ENCODE data around the gene EVC. TPM values are rescaled to one million over a fixed set of nuclear protein-coding genes. Genes with fewer than 3 reads are reported as not detected.

The EVC gene
- total and polyA plus RNA-seq, 2 experiments from 2014 or later: 4.8 to 8.6 TPM

DNA sequence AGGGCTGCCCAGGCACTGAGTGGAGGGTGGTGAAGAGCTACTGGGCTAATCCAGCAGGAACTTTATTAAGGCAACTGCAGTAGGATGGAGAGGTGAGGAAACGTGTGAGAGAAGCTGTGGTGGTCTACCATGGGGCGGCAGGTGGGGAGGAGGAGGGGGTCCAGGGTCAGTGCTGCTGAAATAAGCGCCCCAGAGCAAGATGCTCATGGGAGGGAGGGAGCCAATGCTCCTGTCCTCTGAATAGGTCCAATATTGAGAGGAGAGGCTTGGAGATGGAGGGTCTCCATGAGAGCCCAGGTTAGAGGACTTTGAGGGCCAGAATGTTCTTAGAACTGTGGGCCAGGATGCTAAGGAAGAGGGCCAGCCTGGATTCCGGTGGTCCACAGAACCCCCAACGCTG is 35.2 kb downstream of the EVC start:
- no peak for DNase-seq (ENCODE audit: low spot score)
- H3K79me2 ChIP-seq: no peaks in the 10 kb centered on the region
- no peak overlapping the region for H3K4me2 ChIP-seq
- no peaks in the 10 kb centered on the region for H3K27me3 ChIP-seq
- 98% methylated on average over 5 of the region's 5 CpGs for WGBS (ENCODE audit: low lambda C conversion rate, missing lambda C conversion rate)
- H2AFZ ChIP-seq: no peak overlapping the region
- H3K27ac ChIP-seq: no peak overlapping the region
- no peaks in the 10 kb centered on the region for H3K9me3 ChIP-seq (ENCODE audit: low read depth)
- no peaks in the 10 kb centered on the region for H4K20me1 ChIP-seq (ENCODE audit: insufficient read depth, poor library complexity, severe bottlenecking)
- H3K4me3 ChIP-seq: no peak overlapping the region
- H3K9me2 ChIP-seq (replicated peaks; ENCODE audit: insufficient read depth): no peaks in the 10 kb centered on the region
- TF ChIP-seq EZH2 (IDR thresholded peaks at IDR 0.05; ENCODE audit: borderline replicate concordance) (no peak), EZH2phosphoT487 (IDR thresholded peaks at IDR 0.05; ENCODE audit: low read depth, severe bottlenecking, unreplicated experiment) (no peak), CTCF (IDR thresholded peaks at IDR 0.05; ENCODE audit: poor library complexity) (no peak)
- no peaks in the 10 kb centered on the region for H3K36me3 ChIP-seq (replicated peaks; ENCODE audit: insufficient read depth, low read depth)
- H3K4me1 ChIP-seq (ENCODE audit: insufficient read depth): no peaks in the 10 kb centered on the region

DNA sequence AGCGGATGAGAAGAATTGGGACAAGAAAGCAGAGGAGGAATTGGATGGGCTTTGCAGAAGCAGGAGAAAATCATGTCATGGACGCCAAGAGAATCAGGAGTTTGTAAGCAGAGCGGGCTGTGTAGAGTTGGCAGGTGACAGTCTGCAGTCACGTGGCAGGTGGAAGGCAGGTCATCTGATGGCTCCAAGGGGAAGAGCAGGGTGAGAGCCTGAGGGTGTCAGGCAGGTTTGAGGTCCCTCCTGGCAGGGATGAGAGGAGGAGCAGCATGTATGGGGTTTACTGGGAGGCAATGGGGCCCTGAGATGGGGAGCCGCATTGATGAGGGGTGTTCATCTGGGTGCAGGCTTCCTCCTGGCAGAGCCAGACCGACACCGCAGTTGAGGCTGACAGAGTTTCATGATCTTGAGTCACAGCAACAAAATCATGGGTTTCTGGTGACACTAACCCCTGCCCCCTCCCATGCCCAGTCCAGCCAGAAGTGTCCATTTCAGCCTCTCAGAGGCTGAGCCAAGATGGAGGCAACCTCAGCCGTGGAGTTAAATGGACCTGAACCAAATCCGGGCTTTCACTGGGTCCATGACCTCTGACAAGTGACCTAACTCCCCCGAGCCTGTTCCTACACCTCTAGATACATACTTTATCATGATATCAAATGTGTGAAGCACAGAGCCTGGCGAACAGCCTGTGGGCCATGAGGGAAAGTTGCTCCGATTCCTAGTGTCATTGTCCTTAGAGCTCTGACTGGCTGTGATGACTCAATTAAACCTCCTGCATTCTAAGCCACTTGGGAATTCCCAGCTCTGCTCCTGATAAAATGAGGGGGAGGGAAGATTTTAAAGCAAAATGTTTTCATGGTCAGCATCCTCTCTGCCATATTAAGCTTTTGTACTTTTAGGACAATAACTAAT is 36.1 kb downstream of the EVC start:
- DNase-seq (ENCODE audit: low spot score): no peak
- Histone ChIP-seq H4K20me1 (ENCODE audit: insufficient read depth, poor library complexity, severe bottlenecking) (no peaks in the 10 kb centered on the region), H3K9me2 (replicated peaks; ENCODE audit: insufficient read depth) (no peaks in the 10 kb centered on the region), H3K27me3 (no peaks in the 10 kb centered on the region), H3K36me3 (replicated peaks; ENCODE audit: insufficient read depth, low read depth) (no peaks in the 10 kb centered on the region), H3K27ac (peak overlapping the region; percentile 77), H3K79me2 (no peaks in the 10 kb centered on the region), H2AFZ (no peak overlapping the region), H3K4me3 (no peak overlapping the region), H3K4me1 (ENCODE audit: insufficient read depth) (no peaks in the 10 kb centered on the region), H3K4me2 (no peak overlapping the region), H3K9me3 (ENCODE audit: low read depth) (no peaks in the 10 kb centered on the region)
- 91% methylated on average over 12 of the region's 12 CpGs for WGBS (ENCODE audit: low lambda C conversion rate, missing lambda C conversion rate)
- TF ChIP-seq EZH2phosphoT487 (IDR thresholded peaks at IDR 0.05; ENCODE audit: low read depth, severe bottlenecking, unreplicated experiment) (no peak), CTCF (IDR thresholded peaks at IDR 0.05; ENCODE audit: poor library complexity) (no peak), EZH2 (IDR thresholded peaks at IDR 0.05; ENCODE audit: borderline replicate concordance) (no peak)

DNA sequence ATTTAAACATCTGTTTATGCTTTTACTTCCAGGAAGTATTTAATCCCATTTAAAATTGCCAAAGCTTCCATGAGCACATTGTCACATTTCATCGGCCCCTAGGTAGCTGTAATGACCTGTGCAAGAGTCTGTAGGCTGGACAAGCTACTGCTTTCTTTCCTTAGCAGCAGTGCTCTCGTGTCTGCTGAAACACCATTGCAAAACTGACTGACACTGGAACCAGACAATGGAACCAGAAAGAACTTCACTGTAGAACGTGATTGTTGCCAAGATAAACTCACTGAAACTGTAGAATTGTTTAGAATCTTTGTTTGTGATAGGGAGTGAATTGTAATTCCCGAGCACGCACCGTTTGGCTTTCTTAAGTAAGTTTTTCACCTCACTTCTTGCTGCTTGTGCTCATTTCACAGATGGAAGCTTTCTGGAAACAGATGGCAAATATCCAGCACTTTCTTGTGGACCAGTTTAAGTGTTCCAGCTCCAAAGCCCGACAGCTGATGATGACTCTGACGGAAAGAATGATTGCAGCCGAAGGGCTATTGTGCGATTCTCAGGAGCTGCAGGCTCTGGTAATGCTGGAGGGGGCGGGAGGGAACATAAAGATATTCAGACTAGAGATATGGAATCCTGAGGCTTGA is 36.9 kb downstream of the EVC start:
- H4K20me1 ChIP-seq (ENCODE audit: insufficient read depth, poor library complexity, severe bottlenecking): no peaks in the 10 kb centered on the region
- 85% methylated on average over 11 of the region's 11 CpGs for WGBS (ENCODE audit: low lambda C conversion rate, missing lambda C conversion rate)
- no peaks in the 10 kb centered on the region for H3K4me1 ChIP-seq (ENCODE audit: insufficient read depth)
- H3K79me2 ChIP-seq: no peaks in the 10 kb centered on the region
- no peak overlapping the region for H2AFZ ChIP-seq
- H3K9me2 ChIP-seq (replicated peaks; ENCODE audit: insufficient read depth): no peaks in the 10 kb centered on the region
- H3K4me2 ChIP-seq: no peak overlapping the region
- no peak overlapping the region for H3K4me3 ChIP-seq
- H3K27me3 ChIP-seq: no peaks in the 10 kb centered on the region
- TF ChIP-seq CTCF (IDR thresholded peaks at IDR 0.05; ENCODE audit: poor library complexity) (no peak), EZH2 (IDR thresholded peaks at IDR 0.05; ENCODE audit: borderline replicate concordance) (no peak), EZH2phosphoT487 (IDR thresholded peaks at IDR 0.05; ENCODE audit: low read depth, severe bottlenecking, unreplicated experiment) (no peak)
- peak overlapping the region; percentile 77 for H3K27ac ChIP-seq
- no peaks in the 10 kb centered on the region for H3K36me3 ChIP-seq (replicated peaks; ENCODE audit: insufficient read depth, low read depth)
- peak; percentile 63 for DNase-seq (ENCODE audit: low spot score)
- no peaks in the 10 kb centered on the region for H3K9me3 ChIP-seq (ENCODE audit: low read depth)
